ENCODE data around the gene ZNF836. TPM values are rescaled to one million over a fixed set of nuclear protein-coding genes. Genes with fewer than 3 reads are reported as not detected.
A peak's percentile ranks its signal among the peaks of the same experiment; 100 is the strongest.

Gene ZNF836
- total and polyA plus RNA-seq, 2 donors (not counting 3 experiments of a cell fraction or from before 2014, with no cell fraction given), result 2.1 to 9.3 TPM

DNA sequence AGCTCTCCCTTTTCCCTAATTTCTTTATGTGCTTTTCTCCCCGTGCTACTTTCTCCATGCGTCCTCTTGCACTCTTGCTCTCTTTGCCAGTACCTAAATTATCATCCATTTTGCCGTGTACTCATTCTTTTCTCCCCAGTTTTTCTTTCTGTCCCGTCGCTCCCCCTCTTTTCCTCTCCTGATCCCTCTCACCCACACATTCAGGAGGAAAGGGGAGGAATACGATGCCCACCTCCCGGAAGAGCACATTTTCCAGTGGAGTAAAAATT lies 32.5 kb downstream of the ZNF836 start:
- no peaks in the 10 kb centered on the region for H3K9me3 ChIP-seq (replicated peaks; ENCODE audit: control insufficient read depth, insufficient read depth, low read length)
- POLR2A ChIA-PET, result no interaction called here
- TF ChIP-seq, protein P1, sequence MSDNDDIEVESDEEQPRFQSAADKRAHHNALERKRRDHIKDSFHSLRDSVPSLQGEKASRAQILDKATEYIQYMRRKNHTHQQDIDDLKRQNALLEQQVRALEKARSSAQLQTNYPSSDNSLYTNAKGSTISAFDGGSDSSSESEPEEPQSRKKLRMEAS (IDR thresholded peaks at IDR 0.05; ENCODE audit: insufficient read depth, insufficient read length), result no peak
- TF ChIP-seq FOS (IDR thresholded peaks at IDR 0.05; ENCODE audit: borderline replicate concordance, insufficient read depth, low read length) (no peak), MYC (IDR thresholded peaks at IDR 0.05; ENCODE audit: low read depth, low read length) (no peak), JUN (IDR thresholded peaks at IDR 0.05; ENCODE audit: borderline replicate concordance, insufficient read depth, insufficient read length, low read depth) (no peak), POLR2AphosphoS5 (IDR thresholded peaks at IDR 0.05; ENCODE audit: insufficient read depth, low read depth, low read length) (no peak), EZH2 (IDR thresholded peaks at IDR 0.05; ENCODE audit: borderline replicate concordance, low read depth, low read length, severe bottlenecking) (no peak), GATA2 (IDR thresholded peaks at IDR 0.05; ENCODE audit: insufficient read depth, insufficient read length, low read depth, low read length) (no peak)
- peak overlapping the region; percentile 69 for H3K9ac ChIP-seq (replicated peaks; ENCODE audit: extremely low read depth, insufficient read depth, low read length)
- H3K27me3 ChIP-seq (ENCODE audit: control insufficient read depth in 2 of 2, insufficient read depth in 2 of 2, low read length in 2 of 2), result no peaks in the 10 kb centered on the region
- peaks cover 14% of the 10 kb centered on the region for H3K79me2 ChIP-seq (ENCODE audit: control insufficient read depth, insufficient read depth, low read length)
- H3K4me1 ChIP-seq (ENCODE audit: control insufficient read depth, extremely low read depth, insufficient read depth, low read length), result peaks cover 6% of the 10 kb centered on the region
- H3K4me3 ChIP-seq (replicated peaks in 1 of 3; ENCODE audit: insufficient read depth in 1 of 3, low read depth in 1 of 3, low read length in 3 of 3), result peak overlapping the region; percentile 55 to 88 (median 72)
- intact Hi-C loops (cut with micrococcal nuclease), result loop anchor here (1.0 to 10.0 kb wide), 6 partner anchors 32 to 388 kb away; partner anchors contain the start of genes ZNF613, ZNF808, ZNF836 and ZNF841
- peak overlapping the region; percentile 85 for H2AFZ ChIP-seq (ENCODE audit: low read depth, low read length)
- no peaks in the 10 kb centered on the region for H3K36me3 ChIP-seq (ENCODE audit: control insufficient read depth in 2 of 2, extremely low read depth in 1 of 2, insufficient read depth in 2 of 2, low read length in 2 of 2)
- no peak for FAIRE-seq
- DNase-seq (ENCODE audit: low read depth, low spot score), result no peak
- peak overlapping the region; percentile 93 for H3K4me2 ChIP-seq (ENCODE audit: insufficient read depth, low read length)
- no peaks in the 10 kb centered on the region for H4K20me1 ChIP-seq (replicated peaks; ENCODE audit: control insufficient read depth, extremely low read depth, insufficient read depth, low read length)
- peak overlapping the region; percentile 13 for H3K27ac ChIP-seq (ENCODE audit: insufficient read depth, low read depth, low read length)
- CTCF ChIA-PET, result interaction anchor here (0.9 to 2.7 kb wide), 6 partner anchors 12 to 98 kb away, joined by 3 to 20 read pairs (median 4); partner anchors contain the start of genes PPP2R1A and ZNF836
- no TSS peak for BruUV-seq (replicated peaks)
- dilution Hi-C loops (cut with MboI; ENCODE audit: extremely low pct_ligation_motif_present, low sequenced_read_pairs), result no loop called here
- no peaks in the 10 kb centered on the region for H3K9me1 ChIP-seq (replicated peaks; ENCODE audit: control insufficient read depth, extremely low read depth, insufficient read depth, low read length)

Data from endothelial cell of umbilical vein (primary cell).